Lower leg skin (tissue), 4 donors: Measurements from ENCODE around the gene SLC16A12. TPM values are rescaled to one million over a fixed set of nuclear protein-coding genes. Genes with fewer than 3 reads are reported as not detected.
"Not testable (repeated sequence)": the region's sequence is repeated elsewhere in the genome, so short reads cannot be mapped to it uniquely, and the experiment has no call there.

Experiments
- DNase-seq, 2 donors: peaks; one replicate each; pipeline ENCODE4 v3.0.0-alpha.2; 2019; ENCODE audit warnings: low spot score in 2 of 2
- H3K4me3 ChIP-seq: fragments of 200-600 bp; sonication (generic); 2 replicates; pipeline ENCODE4 v1.5.1; 2017; ENCODE audit warnings: mild to moderate bottlenecking, low read depth; ENCODE audit not compliant: poor library complexity, severe bottlenecking
- POLR2A ChIP-seq, 2 donors: fragments of 450-650 bp; IDR thresholded peaks; one replicate each; pipeline ENCODE4 v1.6.1; 2016 to 2017; ENCODE audit warnings: antibody characterized with exemption in 2 of 2, mild to moderate bottlenecking in 1 of 2, moderate library complexity in 1 of 2
- WGBS, 2 donors: methylation state at CpG; one replicate each; pipeline ENCODE4 v1.1.5; 2018; 5-methylcytosine and 5-hydroxymethylcytosine counted together
- intact Hi-C: fragments of 100-400 bp; cut with DNase I; formaldehyde crosslinking; loops from one replicate; pipeline ENCODE4 v1.15.0; 2023; ENCODE audit warnings: low total_unique reads
- total RNA-seq, 4 donors: library from RNA; depleted of rRNA; stranded (reverse); fragments of >200 nt; gene quantifications; one replicate each; pipeline ENCODE4 v1.1.0, GENCODE V29; 2016
- TF ChIP-seq, protein P1 (sequence below), 3 donors: fragments of 450-650 bp; IDR thresholded peaks; one replicate each; pipeline ENCODE4 v1.5.1; 2016; ENCODE audit warnings: antibody characterized with exemption in 3 of 3, mild to moderate bottlenecking in 3 of 3, moderate library complexity in 2 of 3

SLC16A12 gene
- total RNA-seq, 4 donors from 2014 or later: 0.13 to 1.5 (median 0.90) TPM

DNA sequence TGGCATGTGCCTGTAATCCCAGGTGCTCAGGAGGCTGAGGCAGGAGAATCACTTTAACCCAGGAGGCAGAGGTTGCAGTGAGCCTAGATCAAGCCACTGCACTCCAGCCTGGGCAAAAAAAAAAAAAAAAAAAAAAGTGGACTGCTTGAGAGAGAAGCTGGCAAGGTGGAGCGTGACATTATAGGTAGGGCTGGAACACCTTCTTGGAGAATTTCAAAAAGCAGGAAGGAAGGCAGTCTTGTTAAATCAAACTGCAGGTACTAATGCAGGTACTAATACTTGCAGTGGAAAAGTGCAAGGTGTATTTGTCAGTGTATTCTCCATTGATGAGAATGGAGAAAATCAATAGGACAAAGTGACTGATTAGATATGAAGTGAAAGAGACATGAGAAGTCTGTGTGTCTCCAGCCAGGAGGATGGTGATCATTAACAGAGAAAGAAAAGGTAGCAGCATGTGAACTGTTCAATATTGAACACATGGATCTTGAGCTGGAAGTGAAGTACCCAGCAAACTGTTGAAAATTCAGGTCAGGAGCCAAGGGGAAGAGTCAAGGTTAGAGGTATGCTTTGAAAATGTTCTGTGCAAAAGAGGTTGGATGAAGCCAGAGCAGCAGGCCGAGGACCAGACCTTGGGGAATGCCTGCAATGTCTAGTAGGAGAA lies 12.6 kb upstream of the SLC16A12 start:
- no peak for TF ChIP-seq POLR2A (IDR thresholded peaks at IDR 0.05)
- TF ChIP-seq, protein P1, sequence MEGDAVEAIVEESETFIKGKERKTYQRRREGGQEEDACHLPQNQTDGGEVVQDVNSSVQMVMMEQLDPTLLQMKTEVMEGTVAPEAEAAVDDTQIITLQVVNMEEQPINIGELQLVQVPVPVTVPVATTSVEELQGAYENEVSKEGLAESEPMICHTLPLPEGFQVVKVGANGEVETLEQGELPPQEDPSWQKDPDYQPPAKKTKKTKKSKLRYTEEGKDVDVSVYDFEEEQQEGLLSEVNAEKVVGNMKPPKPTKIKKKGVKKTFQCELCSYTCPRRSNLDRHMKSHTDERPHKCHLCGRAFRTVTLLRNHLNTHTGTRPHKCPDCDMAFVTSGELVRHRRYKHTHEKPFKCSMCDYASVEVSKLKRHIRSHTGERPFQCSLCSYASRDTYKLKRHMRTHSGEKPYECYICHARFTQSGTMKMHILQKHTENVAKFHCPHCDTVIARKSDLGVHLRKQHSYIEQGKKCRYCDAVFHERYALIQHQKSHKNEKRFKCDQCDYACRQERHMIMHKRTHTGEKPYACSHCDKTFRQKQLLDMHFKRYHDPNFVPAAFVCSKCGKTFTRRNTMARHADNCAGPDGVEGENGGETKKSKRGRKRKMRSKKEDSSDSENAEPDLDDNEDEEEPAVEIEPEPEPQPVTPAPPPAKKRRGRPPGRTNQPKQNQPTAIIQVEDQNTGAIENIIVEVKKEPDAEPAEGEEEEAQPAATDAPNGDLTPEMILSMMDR (IDR thresholded peaks at IDR 0.05): no peak
- DNase-seq: no peak
- 60 to 66% methylated on average over 2 of the region's 2 CpGs for WGBS, 2 donors
- no peak overlapping the region for H3K4me3 ChIP-seq
- intact Hi-C loops: no loop called here

DNA sequence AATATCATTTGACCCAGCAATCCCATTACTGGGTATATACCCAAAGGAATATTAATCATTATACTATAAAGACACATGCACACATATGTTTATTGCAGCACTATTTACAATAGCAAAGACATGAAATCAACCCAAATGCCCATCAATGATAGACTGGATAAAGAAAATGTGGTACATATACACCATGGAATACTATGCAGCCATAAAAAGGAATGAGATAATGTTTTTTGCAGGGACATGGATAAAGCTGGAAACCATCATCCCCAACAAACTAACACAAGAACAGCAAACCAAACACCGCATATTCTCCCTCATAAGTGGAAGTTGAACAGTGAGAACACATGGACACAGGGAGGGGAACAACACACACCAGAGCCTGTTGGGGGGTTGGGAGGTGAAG lies 11.3 kb upstream of the SLC16A12 start:
- intact Hi-C loops, H3K4me3 ChIP-seq, DNase-seq: not testable (repeated sequence)
- WGBS, 2 donors: 96 to 100% methylated on average over 1 of the region's 1 CpG

DNA sequence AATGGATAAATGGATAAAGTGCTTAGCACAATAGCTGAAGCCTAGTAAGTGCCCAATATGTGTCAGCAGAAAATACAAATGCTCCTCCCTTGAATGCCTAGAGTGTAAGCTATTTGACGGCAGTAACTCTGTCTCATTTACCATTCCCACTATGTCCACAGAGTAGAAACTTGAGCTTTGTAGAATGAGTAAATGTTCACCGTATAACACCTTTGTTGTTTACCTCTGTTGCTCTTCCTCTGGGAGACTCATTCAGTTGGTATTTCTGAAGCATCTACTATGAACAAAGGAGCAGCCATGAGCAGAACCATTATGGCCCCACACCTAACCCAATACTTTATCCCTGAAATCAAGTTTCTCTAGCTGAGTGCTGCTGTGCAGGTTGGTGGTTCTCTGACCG lies 8.4 kb upstream of the SLC16A12 start:
- intact Hi-C loops: no loop called here
- no peak for DNase-seq
- 91 to 96% methylated on average over 3 of the region's 3 CpGs for WGBS, 2 donors
- TF ChIP-seq, protein P1 (IDR thresholded peaks at IDR 0.05): no peak
- TF ChIP-seq POLR2A (IDR thresholded peaks at IDR 0.05): no peak
- no peak overlapping the region for H3K4me3 ChIP-seq

DNA sequence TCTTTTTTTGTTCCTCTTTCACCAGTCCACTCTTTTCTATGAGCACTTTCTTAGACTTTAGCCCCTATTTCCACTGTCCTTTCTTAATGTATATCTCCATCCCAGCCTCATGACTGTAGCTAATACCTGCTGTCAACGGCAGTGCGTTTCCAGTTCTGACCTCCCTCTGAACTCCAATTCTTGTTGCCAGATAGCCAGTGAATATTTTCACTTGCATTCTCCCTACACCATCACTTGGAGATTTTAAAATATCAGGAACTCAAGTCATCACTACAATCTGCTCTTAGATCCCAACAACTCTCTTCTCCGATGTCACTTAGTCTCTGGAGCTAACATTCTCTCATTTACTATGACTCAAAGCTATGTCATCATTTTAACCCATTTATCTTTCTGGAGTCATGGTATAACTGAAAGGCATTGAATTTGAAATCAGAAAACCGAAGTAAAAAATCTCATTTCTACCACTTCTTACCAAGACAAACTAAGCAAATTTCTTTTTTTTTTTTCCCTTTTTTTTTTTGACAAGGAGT lies 5.1 kb upstream of the SLC16A12 start:
- WGBS, 2 donors: 89 to 90% methylated on average over 4 of the region's 4 CpGs
- no peak for DNase-seq
- intact Hi-C loops: no loop called here

DNA sequence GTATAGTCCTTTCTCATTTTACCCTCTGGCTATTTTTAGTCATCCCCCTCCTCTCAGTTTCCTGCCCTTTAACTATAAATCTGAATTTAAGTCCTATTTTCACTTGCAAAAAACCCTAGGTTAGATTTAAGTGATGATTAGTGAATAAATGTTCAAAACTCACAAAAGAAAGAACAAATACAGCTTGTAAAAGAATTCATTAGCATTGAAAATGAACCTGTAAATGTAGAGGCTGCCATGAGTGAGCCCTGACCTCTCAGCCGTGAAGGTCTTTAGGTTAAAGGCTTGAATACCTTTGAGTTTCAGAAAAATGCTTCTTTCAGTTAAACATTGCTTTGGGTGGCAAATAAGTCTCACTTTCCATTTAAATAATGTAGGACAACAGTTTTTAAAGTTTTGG lies 2.0 kb upstream of the SLC16A12 start:
- 64 to 74% methylated on average over 1 of the region's 1 CpG for WGBS, 2 donors
- DNase-seq: no peak
- intact Hi-C loops: no loop called here
- H3K4me3 ChIP-seq: no peak overlapping the region
- no peak for TF ChIP-seq POLR2A (IDR thresholded peaks at IDR 0.05)
- TF ChIP-seq, protein P1 (IDR thresholded peaks at IDR 0.05): no peak

More for the DNA sequence above, 5.1 kb upstream of the SLC16A12 start:
- H3K4me3 ChIP-seq: no peak overlapping the region
- TF ChIP-seq POLR2A (IDR thresholded peaks at IDR 0.05): no peak
- TF ChIP-seq, protein P1 (IDR thresholded peaks at IDR 0.05): no peak

DNA sequence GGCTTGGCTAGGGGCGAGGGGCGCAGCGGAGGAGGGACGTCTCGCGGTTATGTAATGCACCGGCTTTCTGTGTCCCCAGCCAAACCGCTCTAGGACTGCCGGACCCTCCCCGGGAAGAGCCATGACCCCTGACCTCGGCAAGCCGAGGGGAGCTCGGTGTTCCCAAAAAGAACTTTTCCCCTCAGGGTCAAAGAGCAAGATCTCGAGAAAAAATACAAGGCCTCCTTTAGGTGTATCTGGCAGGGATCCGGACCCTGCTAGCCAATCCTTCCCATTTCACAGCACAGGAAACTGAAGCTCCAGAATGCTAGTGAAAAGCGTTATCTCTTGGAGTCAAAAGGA lies 590 bp upstream of the SLC16A12 start:
- intact Hi-C loops: no loop called here
- H3K4me3 ChIP-seq: no peak overlapping the region
- WGBS, 2 donors: 26 to 35% methylated on average over 11 to 16 of the region's 16 CpGs
- TF ChIP-seq, protein P1 (IDR thresholded peaks at IDR 0.05): no peak
- no peak for TF ChIP-seq POLR2A (IDR thresholded peaks at IDR 0.05)
- DNase-seq: no peak
